ENCODE results near the gene ANGPTL4.
"Not testable (repeated sequence)": the region's sequence is repeated elsewhere in the genome, so short reads cannot be mapped to it uniquely, and the experiment has no call there.

The ANGPTL4 gene

DNA sequence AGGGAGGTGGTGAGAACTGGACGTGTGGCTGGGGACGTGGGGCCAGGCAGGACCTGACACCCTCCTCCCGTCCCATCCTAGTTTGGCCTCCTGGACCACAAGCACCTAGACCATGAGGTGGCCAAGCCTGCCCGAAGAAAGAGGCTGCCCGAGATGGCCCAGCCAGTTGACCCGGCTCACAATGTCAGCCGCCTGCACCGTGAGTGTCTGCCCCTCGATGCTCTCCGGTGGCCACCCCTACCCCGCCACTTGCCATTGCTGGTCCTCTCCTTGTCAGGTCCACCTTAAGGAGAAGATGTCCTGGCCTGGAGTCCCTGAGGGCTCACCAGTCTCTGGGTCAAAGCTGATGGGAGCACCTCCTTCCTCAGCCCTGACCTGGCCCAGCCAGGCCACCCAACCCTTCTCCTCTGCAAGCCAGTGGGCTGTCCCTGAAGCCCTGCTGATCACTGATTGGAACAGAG, 2.2 kb downstream of the ANGPTL4 start:
- DNase-seq: no peak

DNA sequence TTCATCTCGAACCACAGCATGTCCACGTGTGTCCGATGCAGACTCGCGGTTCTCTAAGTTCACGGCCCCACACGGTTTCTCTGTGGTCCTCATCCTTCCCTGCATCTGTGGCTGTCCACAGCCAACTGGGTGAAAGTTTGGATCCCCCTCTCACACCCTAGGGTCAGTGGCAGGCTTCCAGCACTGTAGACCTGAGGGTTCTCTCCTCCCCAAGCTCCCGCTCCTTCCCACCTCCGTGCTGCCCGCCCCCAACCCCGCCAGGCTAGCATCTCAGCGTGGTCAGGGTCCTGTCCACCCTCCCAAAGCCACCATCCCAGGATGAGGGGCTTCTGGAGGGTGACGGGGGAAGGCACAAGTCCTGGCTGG, 3.0 kb downstream of the ANGPTL4 start:
- DNase-seq: no peak

DNA sequence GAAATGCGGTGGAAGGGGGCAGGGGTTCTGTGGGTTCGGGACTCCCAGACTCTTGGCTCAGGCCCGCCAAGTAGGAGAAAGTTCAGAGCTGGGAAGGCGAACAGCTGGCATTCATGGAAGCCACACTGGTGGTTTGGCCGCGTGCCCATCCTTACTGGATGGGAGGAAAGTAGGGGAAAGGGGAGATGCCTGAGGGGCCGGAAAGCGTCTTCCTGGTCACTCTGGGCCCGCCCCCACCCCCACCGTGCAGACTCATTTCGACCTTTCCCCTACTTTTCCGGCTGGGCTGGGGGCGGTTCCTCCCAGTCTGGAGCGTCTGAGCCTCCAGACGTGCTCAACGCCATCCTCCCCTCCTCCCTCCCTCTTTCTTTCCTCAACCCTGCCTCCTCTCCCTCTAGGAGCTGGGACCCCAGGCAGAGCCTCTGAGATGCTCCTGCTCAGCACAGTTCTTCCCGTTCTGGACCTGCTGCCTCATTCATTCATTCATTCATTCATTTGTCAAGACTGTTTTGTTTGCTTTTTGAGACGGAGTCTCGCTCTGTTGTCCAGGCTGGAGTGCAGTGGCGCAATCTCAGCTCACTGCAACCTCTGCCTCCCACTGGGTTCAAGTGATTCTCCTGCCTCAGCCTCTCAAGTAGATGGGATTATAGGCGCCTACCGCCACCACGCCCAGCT, 3.5 kb downstream of the ANGPTL4 start:
- no peak for DNase-seq

DNA sequence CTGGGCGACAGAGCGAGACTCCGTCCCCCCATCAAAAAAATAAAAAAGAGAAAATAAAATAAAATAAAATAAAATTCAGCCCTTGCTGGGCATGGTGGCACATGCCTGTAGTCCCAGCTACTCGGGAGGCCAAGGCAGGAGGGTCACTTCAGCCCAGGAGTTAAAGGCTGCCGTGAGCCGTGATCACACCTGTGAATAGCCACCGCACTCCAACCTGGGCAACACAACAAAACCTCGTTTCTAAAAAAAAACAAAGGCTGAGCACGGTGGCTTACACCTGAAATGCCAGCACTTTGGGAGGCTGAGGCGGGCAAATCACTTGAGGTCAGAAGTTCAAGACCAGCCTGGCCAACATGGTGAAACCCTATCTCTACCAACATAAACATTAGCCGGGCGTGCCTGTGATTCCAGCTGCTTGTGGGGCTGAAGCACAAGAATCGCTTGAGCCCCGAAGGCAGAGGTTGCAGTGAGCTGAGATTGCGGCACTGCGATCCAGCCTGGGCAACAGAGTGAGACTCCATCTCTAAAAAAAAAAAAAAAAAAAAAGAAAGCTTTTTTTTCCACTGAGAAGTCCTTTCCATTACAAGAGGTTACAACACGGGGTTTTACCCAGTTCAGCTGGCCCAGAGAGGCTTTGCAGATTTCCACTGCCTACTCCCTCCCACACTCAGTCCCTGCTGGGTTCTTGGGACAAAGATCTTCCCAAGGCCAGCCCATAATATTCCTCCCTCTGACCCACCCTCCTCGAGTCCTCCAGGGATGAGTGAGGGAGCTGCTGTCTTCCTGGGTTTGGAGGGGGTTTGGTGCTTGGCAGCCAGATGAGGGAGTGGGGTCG, 6.4 kb downstream of the ANGPTL4 start:
- no peak for DNase-seq

DNA sequence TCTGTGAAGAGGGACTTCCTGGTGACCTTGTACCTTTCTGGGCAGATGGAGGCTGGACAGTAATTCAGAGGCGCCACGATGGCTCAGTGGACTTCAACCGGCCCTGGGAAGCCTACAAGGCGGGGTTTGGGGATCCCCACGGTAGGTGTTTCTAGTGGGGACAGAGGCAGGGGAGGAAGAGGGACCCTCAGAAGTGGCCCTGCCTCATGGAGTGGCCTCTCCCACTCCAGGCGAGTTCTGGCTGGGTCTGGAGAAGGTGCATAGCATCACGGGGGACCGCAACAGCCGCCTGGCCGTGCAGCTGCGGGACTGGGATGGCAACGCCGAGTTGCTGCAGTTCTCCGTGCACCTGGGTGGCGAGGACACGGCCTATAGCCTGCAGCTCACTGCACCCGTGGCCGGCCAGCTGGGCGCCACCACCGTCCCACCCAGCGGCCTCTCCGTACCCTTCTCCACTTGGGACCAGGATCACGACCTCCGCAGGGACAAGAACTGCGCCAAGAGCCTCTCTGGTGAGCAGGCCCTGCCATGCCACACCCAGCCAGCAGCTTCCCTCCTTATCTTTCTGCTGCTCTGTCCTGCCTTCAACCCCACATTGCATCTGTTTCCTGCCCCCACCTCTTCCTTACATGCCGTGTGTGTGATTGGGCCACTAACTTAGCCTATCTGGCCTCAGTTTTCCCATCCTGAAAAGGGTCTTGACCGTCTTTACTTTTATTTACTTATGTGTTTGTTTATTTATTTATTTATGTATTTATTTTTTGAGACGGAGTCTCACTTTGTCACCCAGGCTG, 7.3 kb downstream of the ANGPTL4 start:
- no peak for DNase-seq

DNA sequence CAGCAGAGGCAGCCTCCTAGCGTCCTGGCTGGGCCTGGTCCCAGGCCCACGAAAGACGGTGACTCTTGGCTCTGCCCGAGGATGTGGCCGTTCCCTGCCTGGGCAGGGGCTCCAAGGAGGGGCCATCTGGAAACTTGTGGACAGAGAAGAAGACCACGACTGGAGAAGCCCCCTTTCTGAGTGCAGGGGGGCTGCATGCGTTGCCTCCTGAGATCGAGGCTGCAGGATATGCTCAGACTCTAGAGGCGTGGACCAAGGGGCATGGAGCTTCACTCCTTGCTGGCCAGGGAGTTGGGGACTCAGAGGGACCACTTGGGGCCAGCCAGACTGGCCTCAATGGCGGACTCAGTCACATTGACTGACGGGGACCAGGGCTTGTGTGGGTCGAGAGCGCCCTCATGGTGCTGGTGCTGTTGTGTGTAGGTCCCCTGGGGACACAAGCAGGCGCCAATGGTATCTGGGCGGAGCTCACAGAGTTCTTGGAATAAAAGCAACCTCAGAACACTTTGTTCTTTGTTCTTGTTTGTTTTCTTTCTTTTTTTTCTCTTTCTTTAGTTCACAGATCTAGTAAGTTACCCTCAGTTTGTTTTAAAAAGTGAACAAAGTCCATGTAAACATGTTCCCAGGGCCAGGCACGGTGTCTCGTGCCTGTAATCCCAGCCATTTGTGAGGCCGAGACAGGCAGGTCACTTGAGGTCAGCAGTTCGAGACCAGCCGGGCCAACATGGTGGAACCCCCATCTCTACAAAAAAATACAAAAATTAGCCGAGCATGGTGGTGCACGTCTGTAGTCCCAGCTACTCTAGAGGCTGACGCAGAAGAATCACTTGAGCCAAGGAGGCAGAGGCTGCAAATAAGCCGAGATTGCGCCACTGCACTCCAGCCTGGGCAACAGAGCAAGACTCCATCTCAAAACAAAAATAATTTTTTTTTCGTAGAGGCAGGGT, 10.2 kb downstream of the ANGPTL4 start:
- no peak for DNase-seq

DNA sequence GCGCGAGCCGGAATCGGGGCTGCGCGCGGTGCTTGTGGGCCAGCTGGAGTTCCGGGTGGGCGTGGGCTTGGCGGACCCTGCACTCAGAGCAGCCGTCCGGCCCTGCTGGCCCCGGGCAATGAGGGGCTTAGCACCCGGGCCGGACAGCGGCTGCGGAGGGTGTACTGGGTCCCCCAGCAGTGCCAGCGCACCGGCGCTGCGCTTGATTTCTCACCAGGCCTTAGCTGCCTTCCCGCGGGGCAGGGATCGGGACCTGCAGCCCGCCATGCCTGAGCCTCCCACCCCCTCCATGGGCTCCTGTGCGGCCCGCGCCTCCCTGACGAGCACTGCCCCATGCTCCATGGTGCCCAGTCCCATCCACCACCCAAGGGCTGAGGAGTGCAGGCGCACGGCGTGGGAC, 11.8 kb downstream of the ANGPTL4 start:
- DNase-seq: not testable (repeated sequence)

DNA sequence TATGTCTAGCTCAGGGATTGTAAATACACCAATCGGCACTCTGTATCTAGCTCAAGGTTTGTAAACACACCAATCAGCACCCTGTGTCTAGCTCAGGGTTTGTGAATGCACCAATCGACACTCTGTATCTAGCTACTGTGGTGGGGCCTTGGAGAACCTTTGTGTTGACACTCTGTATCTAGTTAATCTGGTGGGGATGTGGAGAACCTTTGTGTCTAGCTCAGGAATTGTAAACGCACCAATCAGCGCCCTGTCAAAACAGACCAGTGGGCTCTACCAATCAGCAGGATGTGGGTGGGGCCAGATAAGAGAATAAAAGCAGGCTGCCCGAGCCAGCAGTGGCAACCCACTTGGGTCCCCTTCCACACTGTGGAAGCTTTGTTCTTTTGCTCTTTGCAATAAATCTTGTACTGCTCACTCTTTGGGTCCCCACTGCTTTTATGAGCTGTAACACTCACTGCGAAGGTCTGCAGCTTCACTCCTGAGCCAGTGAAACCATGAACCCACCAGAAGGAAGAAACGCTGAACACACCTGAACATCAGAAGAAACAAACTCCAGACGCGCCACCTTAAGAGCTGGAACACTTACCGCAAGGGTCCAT, 12.5 kb downstream of the ANGPTL4 start:
- DNase-seq: not testable (repeated sequence)

DNA sequence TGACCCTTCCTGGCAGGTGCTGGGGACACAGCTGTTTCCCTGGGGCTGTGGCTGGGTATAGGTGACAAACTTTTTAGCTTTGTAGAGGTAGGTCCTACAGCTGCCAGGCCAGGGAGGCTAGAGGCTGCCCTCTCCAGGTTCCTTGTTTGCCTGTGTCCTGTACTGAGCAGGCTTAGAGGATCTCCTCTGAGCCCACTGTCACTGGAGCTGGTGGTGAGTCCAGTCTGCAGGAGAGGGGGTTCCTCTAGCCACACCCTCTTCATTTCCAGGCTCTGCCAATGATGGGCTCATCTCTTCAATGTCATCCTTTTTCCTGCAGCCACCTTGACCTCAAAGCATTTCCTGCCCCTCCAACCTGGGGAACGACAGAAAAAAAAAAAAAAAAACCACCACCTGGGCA, 13.6 kb downstream of the ANGPTL4 start:
- no peak for DNase-seq

DNA sequence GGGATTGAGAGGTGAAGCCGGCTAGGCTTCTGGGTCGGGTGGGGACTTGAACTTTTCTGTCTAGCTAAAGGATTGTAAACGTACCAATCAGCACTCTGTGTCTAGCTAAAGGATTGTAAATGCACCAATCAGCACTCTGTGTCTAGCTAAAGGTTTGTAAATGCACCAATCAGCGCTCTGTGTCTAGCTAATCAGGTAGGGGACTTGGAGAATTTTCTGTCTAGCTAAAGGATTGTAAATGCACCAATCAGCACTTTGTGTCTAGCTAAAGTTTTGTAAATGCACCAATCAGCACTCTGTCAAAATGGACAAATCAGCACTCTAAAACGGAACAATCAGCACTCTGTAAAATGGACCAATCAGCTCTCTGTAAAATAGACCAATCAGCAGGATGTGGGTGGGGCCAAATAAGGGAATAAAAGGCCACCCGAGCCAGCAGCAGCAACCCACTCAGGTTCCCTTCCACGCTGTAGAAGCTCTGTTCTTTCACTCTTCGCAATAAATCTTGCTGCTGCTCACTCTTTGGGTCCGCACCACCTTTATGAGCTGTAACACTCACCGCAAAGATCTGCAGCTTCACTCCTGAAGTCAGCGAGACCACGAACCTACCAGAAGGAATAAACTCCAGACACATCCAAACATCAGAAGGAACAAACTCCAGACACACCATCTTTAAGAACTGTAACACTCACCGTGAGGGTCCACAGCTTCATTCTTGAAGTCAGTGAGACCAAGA, 15.4 kb downstream of the ANGPTL4 start:
- DNase-seq: not testable (repeated sequence)

DNA sequence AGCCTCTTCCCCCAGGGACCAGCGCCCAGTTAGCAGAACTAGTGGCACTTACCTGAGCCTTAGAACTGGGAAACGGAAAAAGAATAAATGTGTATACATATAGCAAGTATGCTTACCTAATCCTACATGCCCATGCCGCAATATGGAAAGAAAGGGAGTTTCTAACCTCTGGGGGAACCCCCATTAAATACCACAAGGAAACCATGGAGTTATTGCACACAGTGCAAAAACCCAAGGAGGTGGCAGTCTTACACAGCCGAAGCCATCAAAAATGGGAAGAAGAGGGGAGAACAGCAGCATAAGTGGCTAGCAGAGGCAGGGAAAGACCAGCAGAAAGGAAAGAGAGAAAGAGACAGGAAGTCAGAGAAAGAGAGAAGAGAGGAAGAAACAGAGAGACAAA, 20.6 kb downstream of the ANGPTL4 start:
- DNase-seq: not testable (repeated sequence)

DNA sequence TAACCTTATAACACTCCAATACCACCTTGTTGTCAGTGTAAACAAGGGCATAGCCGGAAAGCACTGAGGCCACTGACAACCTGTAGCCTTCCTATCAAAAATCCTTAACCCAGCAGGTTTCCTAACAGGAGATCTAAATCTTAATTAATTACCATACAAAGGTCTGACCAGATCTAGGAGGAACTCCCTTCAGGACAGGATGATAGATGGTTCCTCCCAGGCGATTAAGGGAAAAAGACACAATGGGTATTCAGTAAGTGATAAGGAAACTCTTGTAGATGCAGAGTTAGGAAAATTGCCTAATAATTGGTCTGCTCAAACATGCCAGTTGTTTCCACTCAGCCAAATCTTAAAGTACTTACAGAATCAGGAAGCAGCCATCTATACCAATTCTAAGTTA, 21.1 kb downstream of the ANGPTL4 start:
- not testable (repeated sequence) for DNase-seq

DNA sequence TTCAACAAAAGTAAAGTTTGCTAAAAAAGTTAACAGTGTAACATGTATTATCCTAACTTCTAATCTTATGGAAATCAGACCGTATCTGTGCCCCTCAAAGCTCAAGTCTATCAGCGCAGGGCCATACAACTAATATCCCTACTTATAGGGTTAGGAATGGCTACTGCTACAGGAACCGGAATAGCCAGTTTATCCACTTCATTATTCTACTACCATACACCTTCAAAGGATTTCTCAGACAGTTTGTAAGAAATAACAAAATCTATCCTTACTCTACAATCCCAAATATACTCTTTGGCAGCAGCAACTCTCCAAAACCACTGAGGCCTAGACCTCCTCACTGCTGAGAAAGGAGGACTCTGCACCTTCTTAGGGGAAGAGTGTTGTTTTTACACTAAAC, 21.6 kb downstream of the ANGPTL4 start:
- not testable (repeated sequence) for DNase-seq

DNA sequence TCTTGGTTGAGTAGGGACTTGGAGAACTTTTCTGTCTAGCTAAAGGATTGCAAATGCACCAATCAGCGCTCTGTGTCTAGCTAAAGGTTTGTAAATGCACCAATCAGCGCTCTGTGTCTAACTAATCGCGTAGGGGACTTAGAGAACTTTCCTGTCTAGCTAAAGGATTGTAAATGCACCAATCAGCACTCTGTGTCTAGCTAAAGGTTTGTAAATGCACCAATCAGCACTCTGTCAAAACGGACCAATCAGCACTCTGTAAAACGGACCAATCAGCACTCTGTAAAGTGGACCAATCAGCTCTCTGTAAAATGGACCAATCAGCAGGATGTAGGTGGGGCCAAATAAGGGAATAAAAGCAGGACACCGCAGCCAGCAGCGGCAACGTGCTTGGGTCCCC, 22.5 kb downstream of the ANGPTL4 start:
- DNase-seq: not testable (repeated sequence)

DNA sequence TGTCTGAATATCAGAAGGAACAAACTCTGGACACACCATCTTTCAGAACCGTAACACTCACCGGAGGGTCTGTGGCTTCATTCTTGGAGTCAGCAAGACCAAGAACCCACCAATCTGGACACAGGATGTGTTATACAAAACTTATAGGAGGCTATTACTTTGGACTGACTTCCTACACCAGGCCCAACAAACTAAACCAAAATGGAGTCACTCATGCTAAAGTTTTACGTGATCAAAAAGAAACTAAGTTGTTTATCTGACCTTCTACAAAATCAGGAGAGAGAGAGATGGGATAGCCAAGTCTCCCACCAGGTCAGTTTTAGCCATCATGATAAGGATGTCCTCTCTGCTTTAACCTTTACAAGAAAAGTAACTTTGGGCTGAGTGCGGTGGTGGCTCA, 23.0 kb downstream of the ANGPTL4 start:
- no peak for DNase-seq

DNA sequence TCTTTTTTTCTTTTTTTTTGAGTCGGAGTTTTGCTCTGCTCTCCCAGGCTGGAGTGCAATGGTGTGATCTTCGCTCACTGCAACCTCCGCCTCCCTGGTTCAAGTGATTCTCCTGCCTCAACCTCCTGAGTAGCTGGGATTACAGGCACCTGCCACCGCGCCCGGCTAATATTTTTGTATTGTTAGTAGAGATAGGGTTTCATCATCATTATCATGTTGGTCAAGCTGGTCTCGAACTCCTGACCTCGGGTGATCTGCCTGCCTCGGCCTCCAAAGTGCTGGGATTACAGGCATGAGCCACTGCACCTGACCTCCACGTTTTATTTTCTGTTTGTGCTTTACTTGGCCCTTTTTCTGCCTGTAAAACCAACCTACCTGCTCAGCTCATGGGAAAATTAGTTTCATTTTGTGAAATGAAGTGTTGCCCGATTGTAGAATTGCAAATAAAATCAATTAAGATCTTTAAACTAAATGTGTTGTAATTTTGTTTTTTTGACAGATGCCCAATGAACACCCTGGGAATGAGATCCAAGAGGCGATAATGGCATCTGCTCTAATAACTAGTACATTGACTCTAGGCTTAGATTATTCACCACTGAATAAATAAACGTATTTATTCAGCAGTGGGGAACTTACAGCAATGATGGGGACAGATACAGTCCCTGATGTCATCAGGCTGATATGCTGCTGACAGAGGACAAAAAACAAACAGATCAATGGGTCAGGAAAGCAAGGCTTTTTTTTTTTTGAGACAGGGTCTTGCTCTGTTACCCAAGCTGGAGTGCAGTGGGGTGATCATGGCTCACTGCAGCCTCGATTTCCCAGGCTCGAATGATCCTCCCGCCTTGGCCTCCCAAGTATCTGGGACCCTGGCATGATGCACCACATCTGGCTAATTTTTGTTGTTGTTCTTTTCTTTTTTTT, 24.0 kb downstream of the ANGPTL4 start:
- DNase-seq: no peak

DNA sequence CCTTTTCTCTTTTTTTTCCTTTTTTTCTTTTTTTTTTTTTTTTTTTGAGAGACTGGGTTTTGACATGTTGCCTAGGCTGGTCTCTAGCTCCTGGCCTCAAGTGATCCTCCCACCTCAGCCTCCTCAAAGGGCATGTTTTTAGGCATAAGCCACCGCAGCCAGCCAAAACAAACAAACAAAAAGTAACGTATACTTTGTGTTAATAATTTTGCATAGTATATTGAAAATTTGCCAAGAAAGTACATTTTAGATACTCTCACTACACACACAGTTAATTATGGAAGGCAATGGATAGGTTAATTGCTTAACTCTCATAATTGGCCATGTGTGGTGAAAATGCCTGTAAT, 24.6 kb downstream of the ANGPTL4 start:
- DNase-seq: no peak

DNA sequence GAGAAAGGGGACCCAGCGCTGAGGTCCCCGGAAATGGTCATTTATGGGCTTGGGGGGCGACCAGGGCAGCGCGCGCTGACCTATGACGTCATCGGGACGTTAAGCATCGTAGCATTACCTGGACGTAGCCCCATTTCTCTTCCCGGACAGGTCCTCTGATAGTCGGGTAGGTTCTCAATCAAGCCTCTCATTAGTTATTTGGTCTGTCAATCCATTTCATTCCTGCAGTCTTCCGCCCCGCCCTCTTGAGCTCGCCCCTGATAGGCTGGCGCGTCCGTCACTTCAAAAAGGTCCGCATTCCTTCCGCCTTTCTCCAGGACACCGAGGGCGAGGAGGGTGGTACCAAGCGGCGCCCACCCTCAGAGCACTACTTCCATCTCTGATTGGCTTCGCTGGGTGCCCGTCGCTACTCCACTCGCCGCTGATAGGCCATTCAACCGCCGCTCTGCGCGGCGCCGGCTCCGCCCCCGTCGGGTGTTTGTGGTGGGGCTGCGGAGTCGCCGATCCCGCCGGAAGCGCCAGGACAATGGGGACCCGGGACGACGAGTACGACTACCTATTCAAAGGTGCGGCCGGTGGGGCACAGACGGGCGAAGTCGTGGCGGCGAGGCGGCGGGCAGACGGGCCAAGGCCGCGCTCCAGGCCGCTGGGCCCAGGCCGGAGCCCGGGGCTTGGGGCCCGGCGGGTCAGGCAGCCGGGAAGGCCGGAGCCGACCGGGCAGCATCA, 26.1 kb downstream of the ANGPTL4 start, which contains the start of gene RAB11B:
Gene RAB11B, plus strand, starts transcription at position 470 of the 726 bp plus-strand sequence. Its CDS starts 57 bp downstream, at position 527.
- peak; percentile 99 for DNase-seq

DNA sequence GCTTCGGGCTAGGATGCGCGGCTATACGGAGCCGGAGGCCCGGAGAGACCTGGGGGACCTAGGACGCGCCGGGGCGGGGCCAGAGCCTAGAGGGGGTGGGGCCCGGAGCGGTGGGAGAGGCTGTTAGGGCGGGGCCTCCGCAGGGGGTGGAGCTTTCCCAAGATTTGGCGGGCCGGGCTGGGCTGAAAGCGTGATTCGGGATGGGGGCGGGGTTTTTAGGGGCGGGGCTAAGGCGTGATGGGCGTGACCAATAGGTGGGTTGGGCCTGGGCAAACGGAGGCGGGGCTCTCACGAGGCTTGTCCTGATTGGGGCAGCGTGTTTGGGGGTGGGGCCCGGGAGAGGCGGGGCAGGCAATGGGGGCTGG, 26.6 kb downstream of the ANGPTL4 start:
- DNase-seq: peak; percentile 90
